MCF 10A (cell line): ENCODE results near the gene HS3ST1. TPM values are rescaled to one million over a fixed set of nuclear protein-coding genes. Genes with fewer than 3 reads are reported as not detected.

Experiments
- BruUV-seq: library from RNA; stranded (reverse); fragments of 400-500 nt; replicated peaks from 2 replicates; lab custom pipeline; 2021; lab: Mats Ljungman, UMichigan
- CTCF ChIA-PET: fragments of 300-600 bp; sonication (Branson Sonifier 250); formaldehyde crosslinking; extraction: SDS; loops from one replicate; lab custom pipeline; 2021; ENCODE audit warnings: antibody characterized with exemption, inconsistent platforms; lab: Yijun Ruan, JAX
- POLR2A ChIA-PET: fragments of 300-600, 350-650 bp; sonication (Branson Sonifier 250); formaldehyde crosslinking; extraction: SDS; loops from one replicate; lab custom pipeline; 2020; ENCODE audit warnings: antibody characterized with exemption, inconsistent platforms; lab: Yijun Ruan, JAX
- DNase-seq: peaks from one replicate; pipeline ENCODE4 v3.0.0-alpha.2; 2018; ENCODE audit not compliant: unreplicated experiment
- H3K27ac Mint-ChIP-seq: one replicate; pipeline ENCODE4 v1.8.0; 2022; ENCODE audit warnings: mild to moderate bottlenecking, low read depth, mixed read lengths; ENCODE audit not compliant: unreplicated experiment
- H3K27me3 Mint-ChIP-seq: one replicate; pipeline ENCODE4 v1.8.0; 2022; ENCODE audit warnings: mixed read lengths; ENCODE audit not compliant: insufficient read depth, unreplicated experiment
- H3K36me3 Mint-ChIP-seq: one replicate; pipeline ENCODE4 v1.8.0; 2022; ENCODE audit warnings: mild to moderate bottlenecking, moderate library complexity, mixed read lengths; ENCODE audit not compliant: insufficient read depth, unreplicated experiment
- H3K4me1 Mint-ChIP-seq: one replicate; pipeline ENCODE4 v1.8.0; 2022; ENCODE audit warnings: mixed read lengths; ENCODE audit not compliant: insufficient read depth, unreplicated experiment
- H3K4me3 Mint-ChIP-seq: one replicate; pipeline ENCODE4 v1.8.0; 2022; ENCODE audit warnings: mild to moderate bottlenecking, moderate library complexity, mixed read lengths; ENCODE audit not compliant: unreplicated experiment
- H3K9me3 Mint-ChIP-seq: one replicate; pipeline ENCODE4 v1.8.0; 2022; ENCODE audit warnings: mixed read lengths; ENCODE audit not compliant: unreplicated experiment
- intact Hi-C: fragments of 100-400 bp; cut with micrococcal nuclease; formaldehyde crosslinking; loops from 2 replicates; pipeline ENCODE4 v1.14.1; 2022
- total RNA-seq: library from RNA; stranded (reverse); gene quantifications from 2 replicates; pipeline ENCODE4 v1.2.3, GENCODE V29; 2022
- TF ChIP-seq, protein P1 (sequence below): fragments of 200-600 bp; IDR thresholded peaks from one replicate; pipeline ENCODE4 v1.8.0; 2022; ENCODE audit warnings: antibody characterized with exemption, mild to moderate bottlenecking; ENCODE audit not compliant: unreplicated experiment

The HS3ST1 gene
- total RNA-seq, 1 experiment from 2014 or later, result 0.21 TPM

DNA sequence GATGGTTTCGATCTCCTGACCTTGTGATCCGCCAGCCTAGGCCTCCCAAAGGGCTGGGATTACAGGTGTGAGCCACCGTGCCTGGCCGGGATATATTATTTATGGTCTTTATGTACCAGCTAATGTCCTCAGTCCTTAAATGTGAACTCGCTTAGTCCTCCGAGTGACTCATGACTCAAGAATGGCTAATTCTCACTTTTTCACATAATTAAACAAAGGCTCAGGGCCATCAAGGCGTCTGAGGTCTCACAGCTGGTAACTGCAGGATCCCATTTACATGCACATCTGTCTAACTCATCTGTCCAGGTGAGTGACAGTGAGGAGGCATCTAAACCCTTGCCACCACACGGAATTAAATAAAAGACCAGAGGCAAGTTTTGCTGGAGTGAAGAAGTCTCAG is 73.5 kb downstream of the HS3ST1 start:
- intact Hi-C loops, result no loop called here
- Mint-ChIP-seq H3K36me3 (no peaks in the 10 kb centered on the region), H3K9me3 (peaks cover 12% of the 10 kb centered on the region), H3K4me1 (no peaks in the 10 kb centered on the region), H3K27ac (no peak overlapping the region), H3K4me3 (no peak overlapping the region), H3K27me3 (no peaks in the 10 kb centered on the region)
- TF ChIP-seq, protein P1, sequence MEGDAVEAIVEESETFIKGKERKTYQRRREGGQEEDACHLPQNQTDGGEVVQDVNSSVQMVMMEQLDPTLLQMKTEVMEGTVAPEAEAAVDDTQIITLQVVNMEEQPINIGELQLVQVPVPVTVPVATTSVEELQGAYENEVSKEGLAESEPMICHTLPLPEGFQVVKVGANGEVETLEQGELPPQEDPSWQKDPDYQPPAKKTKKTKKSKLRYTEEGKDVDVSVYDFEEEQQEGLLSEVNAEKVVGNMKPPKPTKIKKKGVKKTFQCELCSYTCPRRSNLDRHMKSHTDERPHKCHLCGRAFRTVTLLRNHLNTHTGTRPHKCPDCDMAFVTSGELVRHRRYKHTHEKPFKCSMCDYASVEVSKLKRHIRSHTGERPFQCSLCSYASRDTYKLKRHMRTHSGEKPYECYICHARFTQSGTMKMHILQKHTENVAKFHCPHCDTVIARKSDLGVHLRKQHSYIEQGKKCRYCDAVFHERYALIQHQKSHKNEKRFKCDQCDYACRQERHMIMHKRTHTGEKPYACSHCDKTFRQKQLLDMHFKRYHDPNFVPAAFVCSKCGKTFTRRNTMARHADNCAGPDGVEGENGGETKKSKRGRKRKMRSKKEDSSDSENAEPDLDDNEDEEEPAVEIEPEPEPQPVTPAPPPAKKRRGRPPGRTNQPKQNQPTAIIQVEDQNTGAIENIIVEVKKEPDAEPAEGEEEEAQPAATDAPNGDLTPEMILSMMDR, result no peak
- CTCF ChIA-PET, result no interaction called here
- DNase-seq, result no peak
- BruUV-seq, result no TSS peak
- POLR2A ChIA-PET, result no interaction called here

DNA sequence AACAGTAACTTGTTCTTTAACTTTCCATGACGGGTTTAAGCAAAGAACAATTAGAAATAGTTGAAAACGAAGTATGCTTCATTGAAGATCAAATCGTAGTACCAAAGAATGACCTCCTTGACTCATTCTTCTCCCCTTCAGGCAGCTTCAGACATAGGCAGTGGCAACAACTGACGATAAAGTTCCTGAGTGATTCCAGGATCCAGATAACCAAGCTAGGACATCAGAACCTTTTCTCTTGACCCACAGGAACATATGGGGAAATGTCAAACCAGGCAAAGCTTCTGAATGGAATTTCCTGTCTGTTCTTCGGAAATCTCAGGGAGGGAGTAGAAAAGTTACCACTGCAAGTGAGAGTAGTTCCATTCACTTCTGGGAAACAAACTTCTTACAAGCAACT is 74.2 kb downstream of the HS3ST1 start:
- Mint-ChIP-seq H3K4me1 (no peaks in the 10 kb centered on the region), H3K4me3 (no peak overlapping the region), H3K36me3 (no peaks in the 10 kb centered on the region), H3K9me3 (peaks cover 12% of the 10 kb centered on the region), H3K27me3 (no peaks in the 10 kb centered on the region), H3K27ac (no peak overlapping the region)
- no peak for DNase-seq
- TF ChIP-seq, protein P1, result no peak
- BruUV-seq, result no TSS peak
- ChIA-PET CTCF (no interaction called here), POLR2A (no interaction called here)
- intact Hi-C loops, result no loop called here

DNA sequence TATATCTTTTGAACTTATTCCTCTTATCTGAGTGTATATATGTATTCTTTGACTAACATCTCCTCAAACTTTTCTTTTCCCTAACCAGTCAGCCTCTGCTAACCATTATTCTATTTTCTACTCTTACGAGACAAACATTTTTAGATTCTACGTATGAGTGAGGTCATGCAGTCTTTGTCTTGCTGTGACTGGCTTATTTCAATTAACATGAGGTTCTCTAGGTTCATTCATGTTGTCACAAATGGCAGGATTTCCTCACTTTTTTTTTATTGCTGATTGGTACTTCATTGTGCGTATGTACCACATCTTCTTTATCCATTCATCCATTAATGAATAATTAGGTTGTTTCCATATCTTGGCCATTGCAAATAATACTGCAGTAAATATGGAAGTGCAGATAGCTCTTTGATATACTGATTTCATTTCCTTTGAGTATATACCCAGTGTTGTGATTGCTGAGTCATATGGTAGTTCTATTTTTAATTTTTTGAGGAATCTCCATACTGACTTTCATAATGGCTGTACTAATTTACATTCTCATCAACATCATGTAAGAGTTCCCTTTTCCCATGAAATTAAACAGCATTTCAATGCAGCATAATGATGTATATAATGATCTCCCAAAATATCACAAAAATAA is 80.1 kb downstream of the HS3ST1 start:
- no peak overlapping the region for H3K4me3 Mint-ChIP-seq
- no peaks in the 10 kb centered on the region for H3K27me3 Mint-ChIP-seq

DNA sequence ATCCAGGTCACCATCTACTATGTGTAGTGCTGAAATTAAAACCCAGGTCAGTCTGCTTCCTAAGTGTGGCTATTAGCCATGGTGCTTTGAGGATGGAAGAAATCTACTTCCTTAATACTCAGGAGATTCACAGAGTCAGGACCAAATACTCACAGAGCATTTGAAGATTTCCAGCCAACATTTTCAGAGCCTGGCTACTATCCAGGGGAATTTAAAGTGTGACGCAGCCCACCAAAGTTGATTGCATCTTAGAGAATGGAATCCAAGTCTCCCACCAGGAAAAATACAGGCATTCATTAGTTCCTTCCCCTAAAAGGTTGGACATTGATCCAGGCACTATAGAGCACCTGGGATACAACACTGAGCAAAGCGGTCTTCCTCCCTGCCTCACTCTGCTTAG is 83.8 kb downstream of the HS3ST1 start:
- DNase-seq, result no peak
- CTCF ChIA-PET, result interaction anchor here (0.7 kb wide), 1 partner anchor 1314 kb away, joined by 4 read pairs; no protein-coding TSS in a partner anchor
- intact Hi-C loops, result no loop called here
- no peak overlapping the region for H3K4me3 Mint-ChIP-seq
- H3K27ac Mint-ChIP-seq, result no peak overlapping the region
- no peaks in the 10 kb centered on the region for H3K4me1 Mint-ChIP-seq
- H3K9me3 Mint-ChIP-seq, result no peaks in the 10 kb centered on the region
- no TSS peak for BruUV-seq
- POLR2A ChIA-PET, result interaction anchor here (0.6 kb wide), 1 partner anchor 14 kb away, joined by 3 read pairs; no protein-coding TSS in a partner anchor
- no peaks in the 10 kb centered on the region for H3K27me3 Mint-ChIP-seq
- TF ChIP-seq, protein P1, result no peak
- H3K36me3 Mint-ChIP-seq, result no peaks in the 10 kb centered on the region

More for the DNA sequence above, 80.1 kb downstream of the HS3ST1 start:
- BruUV-seq, result no TSS peak
- TF ChIP-seq, protein P1, result no peak
- ChIA-PET POLR2A (no interaction called here), CTCF (no interaction called here)
- DNase-seq, result no peak
- no peaks in the 10 kb centered on the region for H3K9me3 Mint-ChIP-seq
- H3K27ac Mint-ChIP-seq, result no peak overlapping the region
- no peaks in the 10 kb centered on the region for H3K4me1 Mint-ChIP-seq
- intact Hi-C loops, result no loop called here
- H3K36me3 Mint-ChIP-seq, result no peaks in the 10 kb centered on the region
